Stomach smooth muscle (tissue), 2 donors: ENCODE data around the gene ERFE.
A peak's percentile ranks its signal among the peaks of the same experiment; 100 is the strongest.

Experiments
- H3K27ac ChIP-seq: one replicate; pipeline ENCODE4 v1.7.0; 2013; ENCODE audit warnings: mild to moderate bottlenecking, low read length, inconsistent platforms
- H3K27me3 ChIP-seq, 2 donors: one replicate each; pipeline ENCODE4 v1.7.0; 2013; ENCODE audit warnings: low read length in 2 of 2; ENCODE audit not compliant: insufficient read depth in 2 of 2, control insufficient read depth in 1 of 2
- H3K36me3 ChIP-seq, 2 donors: one replicate each; pipeline ENCODE4 v1.7.0; 2013; ENCODE audit warnings: low read length in 2 of 2; ENCODE audit not compliant: control insufficient read depth in 2 of 2, insufficient read depth in 2 of 2
- H3K4me1 ChIP-seq: one replicate; pipeline ENCODE4 v1.7.0; 2013; ENCODE audit warnings: low read length; ENCODE audit not compliant: control insufficient read depth, insufficient read depth
- H3K4me3 ChIP-seq, 2 donors: one replicate each; pipeline ENCODE4 v1.7.0; 2013; ENCODE audit warnings: low read length in 2 of 2
- H3K9ac ChIP-seq, 2 donors: one replicate each; pipeline ENCODE4 v1.7.0; 2013; ENCODE audit warnings: low read length in 2 of 2, mild to moderate bottlenecking in 1 of 2
- H3K9me3 ChIP-seq, 2 donors: one replicate each; pipeline ENCODE4 v1.7.0; 2013; ENCODE audit warnings: low read length in 2 of 2; ENCODE audit not compliant: control insufficient read depth in 2 of 2
- donor health status: healthy.
- donor health status: Pancreatic carcinoma.

ERFE gene

GRCh38 chr2:238135601-238136150, 23.1 kb upstream of the ERFE start:
- Histone ChIP-seq H3K36me3 (no peaks in the 10 kb centered on the region), H3K4me1 (peaks cover 20% of the 10 kb centered on the region), H3K4me3 (no peak overlapping the region), H3K9ac (no peak overlapping the region), H3K27me3 (no peaks in the 10 kb centered on the region), H3K9me3 (no peaks in the 10 kb centered on the region), H3K27ac (no peak overlapping the region)

- Histone ChIP-seq H3K27ac (no peak overlapping the region), H3K4me1 (peaks cover 23% of the 10 kb centered on the region)
Observed at GRCh38 chr2:238136820-238137537, 21.8 kb upstream of the ERFE start.

DNA sequence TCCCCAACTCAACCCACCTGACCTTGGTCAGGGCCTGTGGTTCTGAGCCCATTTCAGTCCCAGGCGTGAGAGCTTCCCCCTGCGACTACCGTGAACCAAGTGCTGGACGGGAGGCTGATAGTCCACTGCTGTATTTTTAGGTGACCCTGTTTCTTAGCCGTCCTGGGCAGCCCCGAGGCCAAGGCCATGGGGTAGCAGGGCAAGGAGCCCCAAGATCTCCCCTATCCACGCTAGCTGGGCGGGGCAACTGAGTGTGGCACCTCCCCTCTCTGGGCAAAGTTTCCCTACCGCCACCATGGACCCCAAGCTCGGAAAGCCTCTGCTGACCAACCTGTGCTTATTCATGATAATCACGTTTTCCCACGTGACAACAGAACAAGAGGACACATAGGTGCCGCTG, 20.9 kb upstream of the ERFE start:
- Histone ChIP-seq H3K9me3 (no peaks in the 10 kb centered on the region), H3K4me1 (peaks cover 23% of the 10 kb centered on the region), H3K4me3 (no peak overlapping the region), H3K27me3 (no peaks in the 10 kb centered on the region), H3K27ac (no peak overlapping the region), H3K36me3 (no peaks in the 10 kb centered on the region), H3K9ac (no peak overlapping the region)

More at GRCh38 chr2:238136820-238137537, 21.8 kb upstream of the ERFE start:
- Histone ChIP-seq H3K27me3 (no peaks in the 10 kb centered on the region), H3K9ac (no peak overlapping the region), H3K4me3 (no peak overlapping the region), H3K36me3 (no peaks in the 10 kb centered on the region), H3K9me3 (no peaks in the 10 kb centered on the region)

GRCh38 chr2:238138331-238139195, 20.2 kb upstream of the ERFE start, which contains the start of gene KLHL30:
Gene KLHL30, plus strand, starts transcription at chr2:238138668. Its CDS starts 2,087 bp downstream, at chr2:238140755.
- no peaks in the 10 kb centered on the region for H3K36me3 ChIP-seq
- no peaks in the 10 kb centered on the region for H3K9me3 ChIP-seq
- no peak within 1 kb of the TSS for H3K27ac ChIP-seq
- H3K4me3 ChIP-seq: peak within 1 kb of the TSS in 1 of 2 donors; percentile 67
- peaks cover 23% of the 10 kb centered on the region for H3K4me1 ChIP-seq
- H3K27me3 ChIP-seq: no peaks in the 10 kb centered on the region
- H3K9ac ChIP-seq: no peak within 1 kb of the TSS

DNA sequence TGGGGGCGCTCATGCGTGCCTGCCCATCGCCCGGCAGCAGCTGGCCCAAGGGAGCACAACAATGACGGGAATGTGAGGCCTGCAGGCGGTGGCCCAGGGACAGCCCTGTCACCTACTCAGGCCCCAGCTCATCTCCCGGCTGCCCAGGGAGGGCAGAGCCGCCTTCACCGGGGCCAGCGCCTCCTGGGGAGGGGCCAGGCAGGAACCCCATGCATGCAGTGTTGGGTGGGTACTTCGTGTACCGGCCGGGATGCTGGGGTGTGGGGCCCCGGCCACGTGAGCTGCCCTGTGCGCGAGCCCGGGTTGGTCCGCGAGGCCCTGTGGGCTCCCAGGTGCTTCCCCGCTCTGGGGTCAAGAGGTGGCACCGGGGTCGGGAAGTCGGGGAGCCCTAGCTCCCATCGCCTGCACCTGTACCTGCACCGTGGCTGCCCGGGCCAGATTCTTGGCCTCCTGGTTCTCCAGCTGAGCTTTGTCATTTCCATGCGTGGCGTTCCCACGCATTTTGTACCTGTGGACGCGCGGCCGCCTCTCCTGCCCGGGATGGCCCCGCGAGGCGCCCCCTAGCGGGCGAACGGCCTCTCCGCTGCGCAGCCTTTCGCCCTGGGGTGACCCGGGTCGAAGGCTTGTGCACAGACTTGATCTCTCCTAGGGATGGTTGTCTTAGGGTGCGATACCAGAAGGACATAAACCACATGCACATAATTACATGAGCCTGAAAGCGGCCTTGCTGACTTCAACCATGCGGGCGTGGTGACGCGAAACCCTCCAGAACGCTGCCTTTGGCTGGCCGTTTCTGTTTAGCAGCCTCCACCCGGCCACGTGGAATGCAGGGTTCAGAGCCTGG, 19.4 kb upstream of the ERFE start:
- Histone ChIP-seq H3K27me3 (no peaks in the 10 kb centered on the region), H3K36me3 (no peaks in the 10 kb centered on the region), H3K4me3 (peak overlapping the region in 1 of 2 donors; percentile 67), H3K9ac (no peak overlapping the region), H3K9me3 (no peaks in the 10 kb centered on the region), H3K4me1 (peaks cover 23% of the 10 kb centered on the region), H3K27ac (no peak overlapping the region)

DNA sequence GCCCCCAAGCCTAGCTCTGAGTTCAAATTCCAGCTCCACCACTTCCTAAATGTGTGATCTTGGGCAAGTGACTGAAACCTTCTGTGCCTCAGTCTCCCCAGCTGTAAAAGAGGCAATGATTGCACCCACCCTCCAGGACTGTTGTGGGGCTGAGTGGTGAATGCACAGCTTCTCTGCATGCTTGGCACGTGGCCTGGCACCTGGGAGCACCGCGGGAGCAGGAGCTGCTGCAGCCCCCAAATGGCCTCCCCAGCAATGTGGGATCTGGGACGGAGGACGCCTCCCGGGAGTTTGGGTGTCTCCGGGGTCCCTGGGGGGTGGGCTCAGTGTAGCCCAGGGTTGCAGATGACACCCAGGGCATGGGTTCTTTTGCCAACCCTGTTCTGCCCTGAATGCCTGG, 18.7 kb upstream of the ERFE start:
- Histone ChIP-seq H3K4me1 (peaks cover 23% of the 10 kb centered on the region), H3K4me3 (no peak overlapping the region), H3K9ac (no peak overlapping the region), H3K9me3 (no peaks in the 10 kb centered on the region), H3K36me3 (no peaks in the 10 kb centered on the region), H3K27me3 (no peaks in the 10 kb centered on the region), H3K27ac (no peak overlapping the region)

GRCh38 chr2:238140721-238141540, 17.8 kb upstream of the ERFE start:
- Histone ChIP-seq H3K9ac (no peak overlapping the region), H3K9me3 (no peaks in the 10 kb centered on the region), H3K4me3 (no peak overlapping the region), H3K36me3 (no peaks in the 10 kb centered on the region), H3K4me1 (peaks cover 23% of the 10 kb centered on the region), H3K27ac (no peak overlapping the region), H3K27me3 (no peaks in the 10 kb centered on the region)

GRCh38 chr2:238141541-238142318, 17.0 kb upstream of the ERFE start:
- Histone ChIP-seq H3K4me3 (no peak overlapping the region), H3K9me3 (no peaks in the 10 kb centered on the region), H3K27me3 (no peaks in the 10 kb centered on the region), H3K9ac (no peak overlapping the region), H3K36me3 (no peaks in the 10 kb centered on the region), H3K4me1 (peaks cover 23% of the 10 kb centered on the region), H3K27ac (no peak overlapping the region)

DNA sequence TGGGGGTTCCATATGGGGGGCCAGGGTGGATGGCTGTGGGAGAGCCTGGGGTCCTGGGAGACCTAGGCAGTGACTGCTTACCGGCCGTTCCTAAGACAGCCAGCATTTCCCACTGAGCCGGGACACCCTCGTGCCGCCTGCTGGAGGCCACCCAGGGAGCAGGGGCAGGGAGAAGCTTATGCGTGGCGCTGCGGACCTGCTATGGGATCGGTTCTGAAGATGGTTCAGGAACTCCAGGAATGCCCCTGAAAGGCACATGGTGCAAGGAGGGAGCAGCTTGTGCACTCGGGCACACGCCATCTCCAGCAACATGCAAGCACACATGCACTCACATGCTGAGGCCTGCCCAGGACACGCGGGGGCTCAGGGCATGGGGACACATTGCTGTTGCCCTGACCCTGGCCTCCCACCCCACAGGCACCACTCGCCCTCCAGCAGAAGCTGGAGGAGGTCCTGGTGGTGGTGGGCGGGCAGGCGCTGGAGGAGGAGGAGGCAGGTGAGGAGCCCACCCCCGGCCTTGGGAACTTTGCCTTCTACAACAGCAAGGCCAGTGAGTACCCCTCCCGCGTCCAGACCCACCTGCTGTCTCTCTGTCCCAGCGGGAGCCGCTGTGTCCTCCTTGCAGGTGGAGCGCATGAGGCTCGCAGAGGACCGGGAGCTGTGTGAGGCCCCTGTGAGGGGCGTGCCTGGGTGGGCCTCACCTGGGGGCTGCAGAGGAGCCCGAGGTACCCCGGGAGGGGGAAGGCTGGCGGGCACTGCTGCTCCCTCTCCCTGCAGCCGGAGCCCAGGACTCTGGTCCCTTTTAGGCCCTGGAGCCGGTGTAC, 16.2 kb upstream of the ERFE start:
- Histone ChIP-seq H3K27ac (no peak overlapping the region), H3K27me3 (no peaks in the 10 kb centered on the region), H3K4me1 (peaks cover 23% of the 10 kb centered on the region), H3K9me3 (no peaks in the 10 kb centered on the region), H3K4me3 (no peak overlapping the region), H3K9ac (no peak overlapping the region), H3K36me3 (no peaks in the 10 kb centered on the region)
